Chondrocyte (in vitro differentiated cells): Measurements from ENCODE around the gene CXCR4. TPM values are rescaled to one million over a fixed set of nuclear protein-coding genes. Genes with fewer than 3 reads are reported as not detected.

ENCODE experiments used
- DNase-seq: peaks from one replicate; pipeline ENCODE4 v3.0.0; 2021; ENCODE audit warnings: mixed read lengths, low spot score
- H3K27ac Mint-ChIP-seq: one replicate; pipeline ENCODE4 v1.8.0; 2021; ENCODE audit warnings: mild to moderate bottlenecking, moderate library complexity, mixed read lengths; ENCODE audit not compliant: unreplicated experiment
- H3K27me3 Mint-ChIP-seq: 2 replicates; pipeline ENCODE4 v1.8.0; 2021; ENCODE audit warnings: low read depth, mixed read lengths
- H3K36me3 Mint-ChIP-seq: 2 replicates; pipeline ENCODE4 v1.8.0; 2021; ENCODE audit warnings: low read depth, mixed read lengths
- H3K4me1 Mint-ChIP-seq: 2 replicates; pipeline ENCODE4 v1.8.0; 2021; ENCODE audit warnings: low read depth, mild to moderate bottlenecking, mixed read lengths
- H3K4me3 Mint-ChIP-seq: one replicate; pipeline ENCODE4 v1.8.0; 2021; ENCODE audit warnings: mild to moderate bottlenecking, moderate library complexity, mixed read lengths; ENCODE audit not compliant: unreplicated experiment
- H3K9me3 Mint-ChIP-seq: 2 replicates; pipeline ENCODE4 v1.8.0; 2021; ENCODE audit warnings: low read depth, mixed read lengths
- CTCF ChIP-seq: fragments of 200-600 bp; sonication (generic); IDR thresholded peaks from 2 replicates; pipeline ENCODE4 v1.5.0; 2021; ENCODE audit warnings: antibody characterized with exemption, mild to moderate bottlenecking, moderate library complexity
- total RNA-seq: library from RNA; stranded (reverse); gene quantifications from 3 replicates; pipeline ENCODE4 v1.2.1, GENCODE V29; 2021

The CXCR4 gene
- total RNA-seq, 1 donor from 2014 or later: not detected

DNA sequence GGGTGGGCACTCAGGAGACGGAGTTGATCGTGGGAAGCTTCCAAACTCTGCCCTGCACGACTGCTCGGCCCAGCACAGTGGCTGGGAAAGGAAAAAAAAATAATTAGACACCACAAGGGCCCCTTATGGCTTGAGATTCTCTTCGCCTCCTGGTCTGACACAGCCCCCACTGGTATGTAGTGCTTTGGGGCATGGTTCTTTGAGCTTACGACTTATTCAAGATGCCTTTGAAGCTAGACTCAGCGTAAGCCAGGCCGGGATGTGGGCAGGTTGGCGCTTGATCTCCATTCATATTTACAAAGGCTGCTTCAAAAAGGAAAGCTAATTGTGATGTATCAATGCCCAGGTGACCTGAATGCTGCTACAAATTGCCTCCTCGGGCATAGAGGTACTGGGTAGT, 50.5 kb downstream of the CXCR4 start:
- Mint-ChIP-seq H3K4me3 (no peak overlapping the region), H3K27ac (no peak overlapping the region), H3K4me1 (no peaks in the 10 kb centered on the region), H3K9me3 (peaks cover 3% of the 10 kb centered on the region), H3K36me3 (no peaks in the 10 kb centered on the region), H3K27me3 (peaks cover 2% of the 10 kb centered on the region)
- no peak for TF ChIP-seq CTCF
- DNase-seq: no peak

DNA sequence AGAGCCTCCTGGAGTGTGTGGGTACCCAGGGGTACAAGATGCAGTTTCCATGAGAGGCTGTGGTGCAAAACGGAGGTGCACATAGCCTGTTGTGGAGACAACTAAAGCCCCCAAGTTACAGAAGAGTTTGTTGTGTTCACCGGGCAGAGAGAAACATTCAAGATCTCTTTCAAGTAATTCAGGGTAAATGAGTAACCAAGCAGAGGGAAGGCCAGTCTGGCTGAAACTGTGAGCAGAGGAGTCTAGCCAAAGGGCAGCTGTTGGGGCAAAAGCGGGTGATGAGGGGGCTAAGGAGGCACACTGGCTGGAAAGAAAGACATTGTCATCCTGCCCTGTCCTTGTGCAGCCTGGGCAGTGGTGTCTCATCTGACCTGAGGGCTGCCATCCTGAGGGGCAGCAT, 52.0 kb downstream of the CXCR4 start:
- DNase-seq: no peak
- TF ChIP-seq CTCF: no peak
- Mint-ChIP-seq H3K27me3 (peaks cover 2% of the 10 kb centered on the region), H3K4me3 (no peak overlapping the region), H3K36me3 (no peaks in the 10 kb centered on the region), H3K4me1 (no peaks in the 10 kb centered on the region), H3K9me3 (no peaks in the 10 kb centered on the region), H3K27ac (no peak overlapping the region)

GRCh38 chr2:136065384-136065783, 52.6 kb downstream of the CXCR4 start:
- H3K36me3 Mint-ChIP-seq: no peaks in the 10 kb centered on the region
- no peak overlapping the region for H3K4me3 Mint-ChIP-seq
- H3K4me1 Mint-ChIP-seq: no peaks in the 10 kb centered on the region
- no peaks in the 10 kb centered on the region for H3K9me3 Mint-ChIP-seq
- DNase-seq: no peak
- H3K27me3 Mint-ChIP-seq: peaks cover 2% of the 10 kb centered on the region
- no peak for TF ChIP-seq CTCF
- H3K27ac Mint-ChIP-seq: no peak overlapping the region

Other genes with a start within 250 kb of the CXCR4 start
- gene MCM6, start 241.7 kb downstream of the CXCR4 start, total RNA-seq: 21.2 to 44.1 TPM (median 22.2 TPM) in 3 replicates
- 40.3 to 52.3 TPM (median 48.2 TPM) in 3 replicates for gene DARS1, start 132.5 kb downstream of the CXCR4 start, total RNA-seq